IMR-90 (cell line): Measurements from ENCODE around the gene GPHA2. TPM values are rescaled to one million over a fixed set of nuclear protein-coding genes. Genes with fewer than 3 reads are reported as not detected.

Experiments used
- ATAC-seq: fragments of 200-7000 bp; cut with Tn5 transposase; 2 replicates; pipeline ENCODE4 v1.9.1; 2020; ENCODE audit warnings: low read depth, mild to moderate bottlenecking, moderate library complexity
- BruUV-seq: library from RNA; stranded (reverse); fragments of 400-500 nt; replicated peaks from 2 replicates; lab custom pipeline; 2021; lab: Mats Ljungman, UMichigan
- CTCF ChIA-PET: fragments of 300-600 bp; formaldehyde crosslinking; extraction: SDS; loops from one replicate; lab custom pipeline; 2021; ENCODE audit warnings: antibody characterized with exemption; lab: Yijun Ruan, JAX
- POLR2A ChIA-PET: fragments of 300-600 bp; sonication (Branson Sonifier 250); formaldehyde crosslinking; loops from one replicate; lab custom pipeline; 2022; ENCODE audit warnings: antibody characterized with exemption; ENCODE audit not compliant: unreplicated experiment; lab: Charles Lee
- DNase-seq: peaks from one replicate; pipeline ENCODE4 v3.0.0; 2013
- H2AFZ ChIP-seq: replicated peaks from 2 replicates; pipeline ENCODE3; 2013; ENCODE audit warnings: low read length, mild to moderate bottlenecking; ENCODE audit not compliant: poor library complexity
- H2AK5ac ChIP-seq: 2 replicates; pipeline ENCODE4 v1.6.1; 2013; ENCODE audit warnings: low read depth, low read length, inconsistent platforms
- H2AK9ac ChIP-seq: replicated peaks from 2 replicates; pipeline ENCODE3; 2013; ENCODE audit warnings: mild to moderate bottlenecking, low read depth, low read length, moderate library complexity; ENCODE audit not compliant: poor library complexity
- H2BK120ac ChIP-seq: 2 replicates; pipeline ENCODE4 v1.6.1; 2013; ENCODE audit warnings: low read depth, low read length, inconsistent platforms
- H2BK15ac ChIP-seq: 3 replicates; pipeline ENCODE4 v1.6.1; 2013; ENCODE audit warnings: low read depth, low read length, inconsistent platforms
- H2BK20ac ChIP-seq: 2 replicates; pipeline ENCODE4 v1.6.1; 2013; ENCODE audit warnings: low read depth, mild to moderate bottlenecking, inconsistent platforms, low read length, moderate library complexity
- H2BK5ac ChIP-seq: 2 replicates; pipeline ENCODE4 v1.6.1; 2013; ENCODE audit warnings: mild to moderate bottlenecking, low read depth, low read length, inconsistent platforms; ENCODE audit not compliant: poor library complexity, severe bottlenecking
- H3K14ac ChIP-seq: replicated peaks from 2 replicates; pipeline ENCODE4 v1.6.1; 2013; ENCODE audit warnings: low read depth, low read length, inconsistent platforms
- H3K18ac ChIP-seq: 2 replicates; pipeline ENCODE4 v1.6.1; 2013; ENCODE audit warnings: low read depth, low read length, control low read depth
- H3K23ac ChIP-seq: 2 replicates; pipeline ENCODE4 v1.6.1; 2013; ENCODE audit warnings: low read depth, low read length, inconsistent platforms
- H3K27ac ChIP-seq: 2 replicates; pipeline ENCODE4 v1.5.1; 2013; ENCODE audit warnings: mild to moderate bottlenecking, control low read depth, low read length; ENCODE audit not compliant: insufficient read depth
- H3K27me3 ChIP-seq: 2 replicates; pipeline ENCODE4 v1.6.1; 2013; ENCODE audit warnings: low read length; ENCODE audit not compliant: control insufficient read depth, insufficient read depth
- H3K36me3 ChIP-seq: 2 replicates; pipeline ENCODE4 v1.6.1; 2013; ENCODE audit warnings: low read length, mixed read lengths; ENCODE audit not compliant: control insufficient read depth, insufficient read depth
- H3K4ac ChIP-seq: 2 replicates; pipeline ENCODE4 v1.6.1; 2013; ENCODE audit warnings: low read depth, low read length, inconsistent platforms
- H3K4me1 ChIP-seq: 2 replicates; pipeline ENCODE4 v1.6.1; 2013; ENCODE audit warnings: low read length, mixed read lengths; ENCODE audit not compliant: control insufficient read depth, insufficient read depth
- H3K4me2 ChIP-seq: 2 replicates; pipeline ENCODE4 v1.6.1; 2013; ENCODE audit warnings: low read depth, mild to moderate bottlenecking, control low read depth, low read length, moderate library complexity
- H3K4me3 ChIP-seq: 2 replicates; pipeline ENCODE4 v1.5.1; 2013; ENCODE audit warnings: low read depth, mild to moderate bottlenecking, control low read depth, low read length, moderate library complexity; ENCODE audit not compliant: insufficient read depth
- H3K56ac ChIP-seq: 2 replicates; pipeline ENCODE4 v1.6.1; 2013; ENCODE audit warnings: low read length, inconsistent platforms; ENCODE audit not compliant: insufficient read depth; ENCODE audit errors: extremely low read depth
- H3K79me1 ChIP-seq, 2 experiments: 2 replicates each; pipeline ENCODE4 v1.6.1; 2013; ENCODE audit warnings: low read length in 2 of 2, inconsistent platforms in 1 of 2, low read depth in 1 of 2
- H3K9ac ChIP-seq: 2 replicates; pipeline ENCODE4 v1.6.1; 2013; ENCODE audit warnings: low read depth, low read length, control low read depth
- H3K9me1 ChIP-seq: 2 replicates; pipeline ENCODE4 v1.6.1; 2013; ENCODE audit warnings: low read length, inconsistent platforms; ENCODE audit not compliant: insufficient read depth
- H3K9me3 ChIP-seq: 2 replicates; pipeline ENCODE4 v1.6.1; 2013; ENCODE audit warnings: low read length; ENCODE audit not compliant: control insufficient read depth, insufficient read depth
- H4K20me1 ChIP-seq: 2 replicates; pipeline ENCODE4 v1.6.1; 2013; ENCODE audit warnings: low read length, inconsistent platforms; ENCODE audit not compliant: insufficient read depth
- H4K5ac ChIP-seq: 2 replicates; pipeline ENCODE4 v1.6.1; 2013; ENCODE audit warnings: mild to moderate bottlenecking, low read depth, low read length, control low read depth
- H4K8ac ChIP-seq, 2 experiments: 2 replicates each; pipeline ENCODE4 v1.6.1; 2013; ENCODE audit warnings: low read depth in 2 of 2, low read length in 2 of 2, control low read depth in 1 of 2, inconsistent platforms in 1 of 2
- H4K91ac ChIP-seq: 2 replicates; pipeline ENCODE4 v1.6.1; 2013; ENCODE audit warnings: low read depth, low read length, inconsistent platforms; ENCODE audit not compliant: insufficient read depth
- FOS ChIP-seq: fragments of 150-350 bp; IDR thresholded peaks from 2 replicates; pipeline ENCODE4 v1.6.1; 2016; ENCODE audit warnings: low read depth, low read length
- MXI1 ChIP-seq: IDR thresholded peaks from 2 replicates; pipeline ENCODE4 v1.6.1; 2012; ENCODE audit warnings: low read depth, mild to moderate bottlenecking, low read length, moderate library complexity, borderline replicate concordance
- RAD21 ChIP-seq: IDR thresholded peaks from 2 replicates; pipeline ENCODE4 v1.6.1; 2012; ENCODE audit warnings: low read length, improper control_type of control experiment
- WGBS, 2 experiments: methylation state at CpG; one replicate each; pipeline versions ENCODE4 v1.1.5 to v1.1.7; 2013; ENCODE audit warnings: missing lambda C conversion rate in 2 of 2; ENCODE audit not compliant: insufficient read length in 1 of 2; ENCODE audit errors: extremely low coverage in 2 of 2; 5-methylcytosine and 5-hydroxymethylcytosine counted together
- dilution Hi-C: fragments of 300-500 bp; cut with HindIII; formaldehyde crosslinking; loops from one replicate; pipeline ENCODE4 v1.14.3; 2018; ENCODE audit warnings: low sequenced_read_pairs; ENCODE audit not compliant: unreplicated experiment
- in situ Hi-C: fragments of 300-500 bp; cut with MboI; formaldehyde crosslinking; loops from 3 replicates; pipeline ENCODE4 v1.14.3; 2019; ENCODE audit warnings: low sequenced_read_pairs, inconsistent platforms, mixed read lengths
- intact Hi-C: fragments of 100-400 bp; cut with micrococcal nuclease; formaldehyde crosslinking; loops from 2 replicates; pipeline ENCODE4 v1.10.0; 2022
- polyA plus RNA-seq, 3 experiments: library from polyadenylated mRNA; depleted of rRNA; stranded (reverse); fragments of >200 nt; gene quantifications; 2 replicates each; pipeline ENCODE4 v1.2.3, GENCODE V29; 2012; ENCODE audit warnings: low replicate concordance in 1 of 3
- total RNA-seq: library from RNA; depleted of rRNA; stranded (reverse); fragments of >200 nt; gene quantifications from 2 replicates; pipeline ENCODE4 v1.2.3, GENCODE V29; 2012

Gene GPHA2
- total and polyA plus RNA-seq, 2 of the 4 experiments (the other 2 are of a cell fraction): not detected

DNA sequence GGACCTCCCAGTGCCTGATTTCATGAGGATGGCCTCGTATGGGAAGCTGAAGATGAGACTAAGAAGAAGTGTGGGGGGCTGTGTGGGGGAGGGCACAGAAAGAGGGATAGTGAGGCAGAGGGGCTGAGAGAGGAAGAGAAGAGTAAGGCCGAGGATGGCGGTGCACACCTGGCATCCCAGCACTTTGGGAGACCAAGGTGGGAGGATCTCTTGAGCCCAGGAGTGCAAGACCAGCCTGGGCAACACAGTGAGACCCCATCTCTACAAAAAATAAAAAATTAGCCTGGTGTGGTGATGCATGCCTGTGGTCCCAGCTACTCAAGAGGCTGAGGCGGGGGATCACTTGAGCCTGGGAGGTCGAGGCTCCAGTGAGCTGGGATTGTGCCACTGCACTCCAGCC, 43.8 kb downstream of the GPHA2 start:
- H3K23ac ChIP-seq: no peak overlapping the region
- H3K9me1 ChIP-seq: 0 out of 2 replicates have a peak, but pooled peaks cover 3% of the 10 kb centered on the region
- H3K14ac ChIP-seq: no peak overlapping the region
- CTCF ChIA-PET: interaction anchor here (0.6 kb wide), 1 partner anchor 37 kb away, joined by 3 read pairs; no protein-coding TSS in a partner anchor
- H4K20me1 ChIP-seq: peaks cover 4% of the 10 kb centered on the region; the same call in 1 of the 2 replicates
- H4K91ac ChIP-seq: no peak overlapping the region
- no peaks in the 10 kb centered on the region for H3K9me3 ChIP-seq
- H3K9ac ChIP-seq: no peak overlapping the region
- dilution Hi-C loops: no loop called here
- TF ChIP-seq MXI1: no peak
- no peak for TF ChIP-seq FOS
- no peak for TF ChIP-seq RAD21
- 50% methylated on average over 1 of the region's 5 CpGs; no CpG with 5 or more reads in 1 of the 2 experiments for WGBS, 2 experiments
- DNase-seq (no peak), ATAC-seq (no peak)
- no peak overlapping the region for H3K4me3 ChIP-seq
- no peak overlapping the region for H3K56ac ChIP-seq
- no TSS peak for BruUV-seq
- no peak overlapping the region for H2BK15ac ChIP-seq
- H3K4me2 ChIP-seq: no peak overlapping the region
- H2AK5ac ChIP-seq: 0 out of 2 replicates have a peak overlapping the region, but pooled peaks have one; percentile 10
- peak overlapping the region; percentile 40 for H2AK9ac ChIP-seq
- peaks cover 9% of the 10 kb centered on the region; the same call in 1 of the 2 replicates for H3K36me3 ChIP-seq
- H2BK120ac ChIP-seq: no peak overlapping the region
- in situ Hi-C loops: loop anchor here (5.0 kb wide), 1 partner anchor 45 kb away; no protein-coding TSS in a partner anchor
- no peak overlapping the region for H4K5ac ChIP-seq
- H3K27me3 ChIP-seq: no peaks in the 10 kb centered on the region
- POLR2A ChIA-PET: no interaction called here
- H2BK20ac ChIP-seq: no peak overlapping the region
- intact Hi-C loops: no loop called here
- peaks cover 5% of the 10 kb centered on the region; the same call in 1 of the 2 replicates for H3K4me1 ChIP-seq
- H3K4ac ChIP-seq: no peak overlapping the region
- peaks cover 0 to 3% of the 10 kb centered on the region in 2 experiments; a peak in 1 of 4 replicates for H3K79me1 ChIP-seq
- H3K18ac ChIP-seq: no peak overlapping the region
- H4K8ac ChIP-seq: no peak overlapping the region
- H3K27ac ChIP-seq: no peak overlapping the region
- H2AFZ ChIP-seq: no peak overlapping the region
- no peak overlapping the region for H2BK5ac ChIP-seq
